ENCODE data around the gene ERCC1. TPM values are rescaled to one million over a fixed set of nuclear protein-coding genes. Genes with fewer than 3 reads are reported as not detected.
A peak's percentile ranks its signal among the peaks of the same experiment; 100 is the strongest.

Gene ERCC1
- total RNA-seq, 1 donor from 2014 or later: 67.5 TPM

DNA sequence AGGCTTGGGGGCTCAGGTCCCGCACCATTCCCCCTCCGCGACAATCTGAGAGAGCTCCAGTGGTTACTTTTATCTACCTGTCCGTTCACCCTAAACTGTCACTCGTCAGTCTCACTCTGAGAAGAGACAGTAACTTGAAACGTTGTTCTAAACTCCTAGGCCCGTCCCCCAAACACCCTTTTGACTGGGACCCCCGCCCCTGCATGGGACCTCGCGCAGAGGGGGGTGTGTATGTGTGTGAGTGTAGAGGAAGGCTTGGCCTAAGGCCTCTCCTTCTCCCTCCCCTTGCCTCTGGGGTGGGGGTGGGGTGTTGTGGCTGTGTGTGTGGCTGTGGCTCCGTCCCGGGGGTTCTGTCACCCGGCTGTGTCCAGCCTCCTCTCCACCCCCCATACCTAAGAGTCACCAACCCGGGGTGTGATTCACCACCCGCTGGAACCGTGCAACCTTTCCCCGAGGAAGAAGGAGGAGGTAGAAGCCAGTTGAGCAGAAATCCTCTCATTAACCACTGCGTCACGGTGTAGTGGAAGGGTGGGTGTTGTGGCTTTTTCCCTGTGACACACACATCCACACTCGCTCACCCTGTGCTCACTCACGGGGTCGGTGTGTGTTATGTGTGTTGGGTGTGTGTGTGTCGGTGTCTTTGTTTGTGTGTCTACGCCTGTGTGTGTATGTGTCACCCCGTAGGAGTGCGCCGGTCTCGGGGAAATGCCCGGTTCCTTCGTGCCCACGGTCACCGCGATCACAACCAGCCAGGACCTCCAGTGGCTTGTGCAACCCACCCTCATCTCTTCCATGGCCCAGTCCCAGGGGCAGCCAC is 46.4 kb upstream of the ERCC1 start:
- Histone ChIP-seq H3K27ac (ENCODE audit: low read depth, low read length) (peak overlapping the region; percentile 93), H3K36me3 (ENCODE audit: insufficient read depth, low read length) (no peaks in the 10 kb centered on the region), H2AFZ (ENCODE audit: low read depth, low read length) (no peak overlapping the region), H3K9me3 (ENCODE audit: insufficient read depth, low read depth, low read length) (no peaks in the 10 kb centered on the region), H4K20me1 (ENCODE audit: insufficient read depth, low read length) (peaks cover 26% of the 10 kb centered on the region), H3K9ac (ENCODE audit: low read length) (peak overlapping the region; percentile 96), H3K4me2 (ENCODE audit: low read length) (peak overlapping the region; percentile 97), H3K79me2 (ENCODE audit: insufficient read depth, low read length) (no peaks in the 10 kb centered on the region), H3K4me1 (ENCODE audit: insufficient read depth, low read length) (peaks cover 30% of the 10 kb centered on the region), H3K4me3 (ENCODE audit: insufficient read depth, low read depth, low read length) (peak overlapping the region; percentile 76), H3K27me3 (ENCODE audit: insufficient read depth, low read length) (no peaks in the 10 kb centered on the region)
- H3K36me3 Mint-ChIP-seq (ENCODE audit: low read depth, unreplicated experiment): peaks cover 3% of the 10 kb centered on the region
- peak overlapping the region; percentile 93 for H3K27ac Mint-ChIP-seq (ENCODE audit: unreplicated experiment)
- H3K4me3 Mint-ChIP-seq (ENCODE audit: unreplicated experiment): peak overlapping the region; percentile 88
- TF ChIP-seq EZH2 (IDR thresholded peaks at IDR 0.05; ENCODE audit: insufficient read depth, low read length): no peak
- TF ChIP-seq, protein P1, sequence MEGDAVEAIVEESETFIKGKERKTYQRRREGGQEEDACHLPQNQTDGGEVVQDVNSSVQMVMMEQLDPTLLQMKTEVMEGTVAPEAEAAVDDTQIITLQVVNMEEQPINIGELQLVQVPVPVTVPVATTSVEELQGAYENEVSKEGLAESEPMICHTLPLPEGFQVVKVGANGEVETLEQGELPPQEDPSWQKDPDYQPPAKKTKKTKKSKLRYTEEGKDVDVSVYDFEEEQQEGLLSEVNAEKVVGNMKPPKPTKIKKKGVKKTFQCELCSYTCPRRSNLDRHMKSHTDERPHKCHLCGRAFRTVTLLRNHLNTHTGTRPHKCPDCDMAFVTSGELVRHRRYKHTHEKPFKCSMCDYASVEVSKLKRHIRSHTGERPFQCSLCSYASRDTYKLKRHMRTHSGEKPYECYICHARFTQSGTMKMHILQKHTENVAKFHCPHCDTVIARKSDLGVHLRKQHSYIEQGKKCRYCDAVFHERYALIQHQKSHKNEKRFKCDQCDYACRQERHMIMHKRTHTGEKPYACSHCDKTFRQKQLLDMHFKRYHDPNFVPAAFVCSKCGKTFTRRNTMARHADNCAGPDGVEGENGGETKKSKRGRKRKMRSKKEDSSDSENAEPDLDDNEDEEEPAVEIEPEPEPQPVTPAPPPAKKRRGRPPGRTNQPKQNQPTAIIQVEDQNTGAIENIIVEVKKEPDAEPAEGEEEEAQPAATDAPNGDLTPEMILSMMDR (IDR thresholded peaks at IDR 0.05; ENCODE audit: insufficient read depth, low read depth, low read length): no peak
- H3K4me1 Mint-ChIP-seq (ENCODE audit: low read depth, unreplicated experiment): peaks cover 10% of the 10 kb centered on the region
- no peaks in the 10 kb centered on the region for H3K9me3 Mint-ChIP-seq (ENCODE audit: unreplicated experiment)
- DNase-seq (ENCODE audit: low read depth) (peak; percentile 91), FAIRE-seq (peak; percentile 52)
- H3K27me3 Mint-ChIP-seq (ENCODE audit: low read depth, unreplicated experiment): no peaks in the 10 kb centered on the region

DNA sequence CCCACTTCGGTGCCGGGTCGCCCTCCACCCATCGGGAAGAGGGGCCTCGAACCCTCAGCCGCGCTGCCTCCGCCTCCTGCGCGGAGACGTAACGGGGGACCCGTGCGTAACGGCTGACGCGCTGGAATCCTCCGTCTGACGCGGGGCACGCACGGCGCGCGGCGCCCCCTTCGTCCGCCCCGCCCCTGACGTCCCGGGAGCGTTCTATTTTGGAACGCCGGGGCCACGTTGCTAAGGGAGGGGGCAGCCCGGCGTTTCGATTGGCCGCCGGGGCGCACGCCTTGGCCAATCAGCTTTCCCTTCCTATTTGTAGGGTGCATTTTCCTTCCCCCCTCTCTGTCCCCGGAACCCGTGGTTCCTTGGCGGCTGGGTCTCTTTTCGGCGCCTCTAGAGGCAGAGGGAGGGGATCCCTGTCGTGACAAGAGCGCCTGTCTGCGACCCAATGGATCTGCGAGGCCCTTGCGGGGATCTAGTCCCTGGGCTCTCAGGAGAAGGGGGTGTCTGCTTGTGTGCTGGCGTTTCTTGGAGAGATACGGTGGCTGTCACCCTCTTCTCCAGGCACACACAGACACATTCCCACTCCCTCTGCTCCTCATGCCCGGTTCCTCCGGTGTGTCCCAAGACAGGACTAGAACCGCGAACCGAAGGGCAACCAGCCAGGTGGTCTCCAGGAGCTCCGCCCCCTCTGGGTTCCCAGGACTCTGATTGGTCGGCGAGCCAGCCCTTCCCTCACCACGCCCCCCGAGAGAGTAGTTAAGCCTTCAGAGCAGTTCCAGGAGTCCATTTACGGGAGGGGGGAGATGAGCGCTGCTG is 45.6 kb upstream of the ERCC1 start:
- Histone ChIP-seq H3K4me3 (ENCODE audit: insufficient read depth, low read depth, low read length) (peak overlapping the region; percentile 76), H3K9ac (ENCODE audit: low read length) (peak overlapping the region; percentile 96), H3K27me3 (ENCODE audit: insufficient read depth, low read length) (no peaks in the 10 kb centered on the region), H3K27ac (ENCODE audit: low read depth, low read length) (peak overlapping the region; percentile 93), H3K4me1 (ENCODE audit: insufficient read depth, low read length) (peaks cover 30% of the 10 kb centered on the region), H4K20me1 (ENCODE audit: insufficient read depth, low read length) (peaks cover 26% of the 10 kb centered on the region), H2AFZ (ENCODE audit: low read depth, low read length) (no peak overlapping the region), H3K9me3 (ENCODE audit: insufficient read depth, low read depth, low read length) (no peaks in the 10 kb centered on the region), H3K36me3 (ENCODE audit: insufficient read depth, low read length) (no peaks in the 10 kb centered on the region), H3K79me2 (ENCODE audit: insufficient read depth, low read length) (no peaks in the 10 kb centered on the region), H3K4me2 (ENCODE audit: low read length) (peak overlapping the region; percentile 97)
- Mint-ChIP-seq H3K4me1 (ENCODE audit: low read depth, unreplicated experiment) (peaks cover 10% of the 10 kb centered on the region), H3K36me3 (ENCODE audit: low read depth, unreplicated experiment) (peaks cover 3% of the 10 kb centered on the region), H3K4me3 (ENCODE audit: unreplicated experiment) (peak overlapping the region; percentile 88), H3K27ac (ENCODE audit: unreplicated experiment) (peak overlapping the region; percentile 97), H3K9me3 (ENCODE audit: unreplicated experiment) (no peaks in the 10 kb centered on the region), H3K27me3 (ENCODE audit: low read depth, unreplicated experiment) (no peaks in the 10 kb centered on the region)
- no peak for TF ChIP-seq EZH2 (IDR thresholded peaks at IDR 0.05; ENCODE audit: insufficient read depth, low read length)
- TF ChIP-seq, protein P1 (IDR thresholded peaks at IDR 0.05; ENCODE audit: insufficient read depth, low read depth, low read length): no peak
- FAIRE-seq (peak; percentile 77), DNase-seq (ENCODE audit: low read depth) (peak; percentile 81)
